NCI-H1694 treated with DMSO at 0.1 percent for 48 hours (cell line): ENCODE data around the gene MC1R.
"Not testable (repeated sequence)": the region's sequence is repeated elsewhere in the genome, so short reads cannot be mapped to it uniquely, and the experiment has no call there.

Source experiments
- DNase-seq: peaks from one replicate; lab custom pipeline; 2025; lab: John Stamatoyannopoulos, UW

MC1R gene

DNA sequence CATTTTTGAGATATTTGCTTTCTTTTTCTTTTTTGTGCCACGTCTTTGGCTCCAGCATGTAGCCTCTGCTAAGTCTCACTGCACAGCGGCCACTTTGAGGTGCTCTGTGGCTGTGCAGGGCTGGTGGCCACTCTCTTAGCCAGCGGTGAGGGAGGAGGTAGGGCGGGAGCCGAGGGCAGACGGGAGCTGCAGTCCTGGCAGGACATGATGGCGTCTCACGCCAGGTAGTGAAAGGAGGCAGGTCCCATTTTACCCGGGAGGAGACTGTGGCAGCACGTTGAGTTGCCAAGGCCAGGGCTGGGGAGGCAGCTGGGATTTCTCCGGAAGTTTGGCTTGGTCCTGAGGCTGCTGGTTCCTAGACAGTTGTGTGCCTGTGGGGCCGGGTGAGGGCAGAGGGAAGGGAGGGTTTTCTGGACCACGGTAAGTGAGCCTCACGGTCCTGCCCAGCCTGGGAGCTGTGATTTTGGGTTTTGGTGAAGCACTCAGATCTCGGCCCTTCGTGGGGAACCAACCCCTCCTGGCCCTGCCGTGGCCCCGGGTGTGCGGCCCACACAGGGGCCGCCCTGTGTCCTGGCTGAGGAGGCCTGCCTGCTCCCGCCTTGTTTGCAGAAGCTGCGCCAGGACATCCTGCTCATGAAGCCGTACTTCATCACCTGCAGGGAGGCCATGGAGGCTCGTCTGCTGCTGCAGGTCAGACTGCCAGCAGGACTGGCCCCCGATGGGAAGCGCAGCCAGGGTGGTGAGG is 44.3 kb downstream of the MC1R start:
- no peak for DNase-seq

- no peak for DNase-seq
Measured at GRCh38 chr16:89964201-89964600, 45.5 kb downstream of the MC1R start.

- DNase-seq, result no peak
Measured at GRCh38 chr16:89965447-89966225, 47.0 kb downstream of the MC1R start.

DNA sequence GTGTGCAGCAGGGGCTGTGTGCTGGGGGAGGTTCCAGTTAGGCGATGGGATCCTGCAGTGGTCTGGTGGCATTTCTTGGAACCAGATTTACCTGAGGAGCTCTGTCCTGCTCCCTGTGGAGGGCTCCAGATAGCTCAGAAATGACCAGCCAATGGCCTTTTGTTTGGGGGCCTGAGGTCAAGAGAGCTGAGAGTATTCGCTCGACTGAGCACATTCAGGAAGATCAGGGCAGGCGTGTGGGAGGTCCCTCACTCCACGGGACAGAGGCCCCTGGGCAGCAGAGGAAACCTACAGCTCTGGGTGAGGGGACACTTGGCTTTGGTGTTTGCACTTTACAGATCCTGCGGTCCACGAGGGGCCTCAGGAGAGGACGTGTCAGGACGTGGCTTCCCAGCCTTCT is 48.1 kb downstream of the MC1R start:
- DNase-seq, result no peak

- DNase-seq, result not testable (repeated sequence)
Measured at GRCh38 chr16:89967436-89967835, 48.8 kb downstream of the MC1R start.

GRCh38 chr16:89968074-89968473 is 49.4 kb downstream of the MC1R start:
- not testable (repeated sequence) for DNase-seq

DNA sequence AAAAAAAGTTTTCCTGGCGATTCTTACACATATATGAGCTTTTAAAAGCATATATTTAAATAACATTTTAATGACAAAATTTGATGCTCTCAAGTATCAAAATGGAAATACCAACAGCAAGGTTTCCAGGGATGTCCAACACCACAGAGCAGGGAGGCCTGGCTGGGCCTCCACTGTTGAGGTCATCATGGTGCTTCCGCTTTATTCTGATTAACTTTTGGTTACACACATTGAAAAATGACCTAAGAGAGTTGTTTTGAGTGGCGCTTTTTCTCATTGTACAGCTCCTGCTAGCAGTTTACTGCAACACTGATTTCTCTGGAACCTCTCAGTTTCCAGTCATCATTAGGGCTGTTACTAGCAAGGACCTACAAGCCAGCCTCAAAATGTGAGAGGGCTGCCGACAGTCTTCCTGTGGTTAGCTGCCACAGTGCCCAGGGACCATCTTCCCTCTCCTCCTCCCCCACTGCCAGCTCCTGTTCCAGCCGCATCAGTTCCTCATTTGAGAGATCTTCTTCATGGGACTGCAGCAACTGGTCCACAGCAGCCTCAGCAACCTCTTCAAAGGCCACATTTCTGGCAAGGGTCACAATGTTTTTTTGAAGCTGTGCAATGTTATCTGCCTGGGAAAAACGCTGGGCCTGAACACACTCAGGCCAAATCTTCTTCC is 51.2 kb downstream of the MC1R start:
- no peak for DNase-seq
